ENCODE results near the gene GCAT. TPM values are rescaled to one million over a fixed set of nuclear protein-coding genes. Genes with fewer than 3 reads are reported as not detected.

The GCAT gene
- total and polyA plus RNA-seq, 9 of the 15 experiments (the other 6 are each of a cell fraction or from before 2014, with no cell fraction given), result 1.9 to 69.9 (median 26.4) TPM

DNA sequence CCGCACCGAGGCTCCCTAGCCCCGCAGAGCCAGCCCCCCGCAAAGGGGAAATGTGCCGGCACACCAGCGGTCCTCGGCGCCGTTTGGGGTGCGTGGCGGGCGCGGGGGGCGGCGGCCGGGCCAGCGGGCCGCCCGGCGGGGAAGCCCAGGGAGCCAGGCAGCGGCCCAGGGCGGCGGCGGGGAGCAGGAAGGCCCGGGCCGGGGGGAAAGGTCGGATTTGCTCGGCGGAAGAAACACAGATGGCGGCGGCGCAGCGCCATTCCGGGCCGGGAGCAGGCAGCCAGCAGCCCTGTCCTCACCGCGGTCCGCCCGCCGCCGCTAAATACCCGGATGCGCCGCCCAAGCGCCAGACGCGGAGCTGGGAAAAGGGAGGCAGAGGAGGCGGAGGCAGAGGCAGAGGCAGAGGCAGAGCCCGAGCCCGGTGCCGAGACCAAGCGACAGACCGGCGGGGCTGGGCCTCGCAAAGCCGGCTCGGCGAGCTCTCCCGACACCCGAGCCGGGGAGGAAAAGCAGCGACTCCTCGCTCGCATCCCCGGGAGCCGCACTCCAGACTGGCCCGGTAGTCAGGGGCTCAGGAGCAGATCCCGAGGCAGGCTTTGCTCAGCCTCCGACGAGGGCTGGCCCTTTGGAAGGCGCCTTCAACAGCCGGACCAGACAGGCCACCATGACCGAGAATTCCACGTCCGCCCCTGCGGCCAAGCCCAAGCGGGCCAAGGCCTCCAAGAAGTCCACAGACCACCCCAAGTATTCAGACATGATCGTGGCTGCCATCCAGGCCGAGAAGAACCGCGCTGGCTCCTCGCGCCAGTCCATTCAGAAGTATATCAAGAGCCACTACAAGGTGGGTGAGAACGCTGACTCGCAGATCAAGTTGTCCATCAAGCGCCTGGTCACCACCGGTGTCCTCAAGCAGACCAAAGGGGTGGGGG is 2.6 kb upstream of the GCAT start:
- Histone ChIP-seq H3K9me1 (ENCODE audit: control insufficient read depth, insufficient read depth, low read length) (no peaks in the 10 kb centered on the region), H3K4me3 (no peak overlapping the region), H3K4me2 (ENCODE audit: insufficient read depth, low read length) (no peak overlapping the region), H3K4me1 (replicated peaks in 1 of 2; ENCODE audit: control insufficient read depth in 2 of 2, insufficient read depth in 2 of 2, low read length in 2 of 2) (peaks cover 34 to 58% of the 10 kb centered on the region in 2 experiments), H4K20me1 (replicated peaks; ENCODE audit: control insufficient read depth, insufficient read depth, low read length) (no peaks in the 10 kb centered on the region), H3K79me2 (ENCODE audit: control insufficient read depth, insufficient read depth, low read length) (peaks cover 24% of the 10 kb centered on the region), H3K27ac (ENCODE audit: extremely low read depth, low read depth, low read length) (peak overlapping the region; percentile 69; the same call in 2 of the 3 replicates), H2AFZ (ENCODE audit: low read depth, low read length) (peak overlapping the region; percentile 85), H3K9ac (ENCODE audit: insufficient read depth in 1 of 2, low read depth in 2 of 2, low read length in 2 of 2) (peak overlapping the region in 1 of 2 experiments; percentile 65; a peak in 1 of 4 replicates), H3K9me3 (replicated peaks; ENCODE audit: control insufficient read depth, insufficient read depth, low read depth, low read length) (no peaks in the 10 kb centered on the region), H3K36me3 (ENCODE audit: control insufficient read depth, insufficient read depth, low read length) (peaks cover 5% of the 10 kb centered on the region; the same call in 2 of the 3 replicates), H3K27me3 (ENCODE audit: control insufficient read depth in 2 of 2, insufficient read depth in 2 of 2, low read length in 2 of 2) (no peaks in the 10 kb centered on the region)
- ChIA-PET POLR2A (no interaction called here), CTCF (ENCODE audit: low intra/inter-chr PET ratio) (no interaction called here)
- DNase-seq (ENCODE audit: extremely low read depth in 1 of 4, low spot score in 3 of 4) (no peak), ATAC-seq (no peak), FAIRE-seq (no peak)
- no TSS peak for BruUV-seq (replicated peaks)
- in situ Hi-C loops (cut with MboI) (no loop called here), intact Hi-C loops (cut with micrococcal nuclease) (no loop called here)
- 90% methylated on average over 27 of the region's 87 CpGs for WGBS (ENCODE audit: insufficient coverage, low coverage, missing lambda C conversion rate)
- TF ChIP-seq CTBP1 (IDR thresholded peaks at IDR 0.05; ENCODE audit: borderline replicate concordance) (no peak), RBFOX2 (IDR thresholded peaks at IDR 0.05; ENCODE audit: low read depth, low read length) (0 out of 2 replicates have a peak, but pooled peaks have one; percentile 24), HMGN3 (IDR thresholded peaks at IDR 0.05; ENCODE audit: borderline replicate concordance, extremely low read depth, insufficient read length, low read depth, low read length) (peak; percentile 26)

DNA sequence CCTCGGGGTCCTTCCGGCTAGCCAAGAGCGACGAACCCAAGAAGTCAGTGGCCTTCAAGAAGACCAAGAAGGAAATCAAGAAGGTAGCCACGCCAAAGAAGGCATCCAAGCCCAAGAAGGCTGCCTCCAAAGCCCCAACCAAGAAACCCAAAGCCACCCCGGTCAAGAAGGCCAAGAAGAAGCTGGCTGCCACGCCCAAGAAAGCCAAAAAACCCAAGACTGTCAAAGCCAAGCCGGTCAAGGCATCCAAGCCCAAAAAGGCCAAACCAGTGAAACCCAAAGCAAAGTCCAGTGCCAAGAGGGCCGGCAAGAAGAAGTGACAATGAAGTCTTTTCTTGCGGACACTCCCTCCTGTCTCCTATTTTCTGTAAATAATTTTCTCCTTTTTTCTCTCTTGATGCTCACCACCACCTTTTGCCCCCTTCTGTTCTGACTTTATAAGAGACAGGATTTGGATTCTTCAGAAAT is 1.9 kb upstream of the GCAT start:
- H3K4me2 ChIP-seq (ENCODE audit: insufficient read depth, low read length), result no peak overlapping the region
- H3K27me3 ChIP-seq (ENCODE audit: control insufficient read depth in 2 of 2, insufficient read depth in 2 of 2, low read length in 2 of 2), result no peaks in the 10 kb centered on the region
- peak overlapping the region; percentile 85 for H2AFZ ChIP-seq (ENCODE audit: low read depth, low read length)
- peaks cover 34 to 58% of the 10 kb centered on the region in 2 experiments for H3K4me1 ChIP-seq (replicated peaks in 1 of 2; ENCODE audit: control insufficient read depth in 2 of 2, insufficient read depth in 2 of 2, low read length in 2 of 2)
- H3K9me3 ChIP-seq (replicated peaks; ENCODE audit: control insufficient read depth, insufficient read depth, low read depth, low read length), result no peaks in the 10 kb centered on the region
- FAIRE-seq, result no peak
- intact Hi-C loops (cut with micrococcal nuclease) (no loop called here), in situ Hi-C loops (cut with MboI) (no loop called here)
- peaks cover 7% of the 10 kb centered on the region; the same call in 2 of the 3 replicates for H3K36me3 ChIP-seq (ENCODE audit: control insufficient read depth, insufficient read depth, low read length)
- 75% methylated on average over 8 of the region's 10 CpGs for WGBS (ENCODE audit: insufficient coverage, low coverage, missing lambda C conversion rate)
- ChIA-PET POLR2A (no interaction called here), CTCF (ENCODE audit: low intra/inter-chr PET ratio) (no interaction called here)
- BruUV-seq (replicated peaks), result no TSS peak
- DNase-seq (ENCODE audit: extremely low read depth in 1 of 4, low spot score in 3 of 4), result no peak
- H3K27ac ChIP-seq (ENCODE audit: extremely low read depth, low read depth, low read length), result peak overlapping the region; percentile 69
- H3K9ac ChIP-seq (ENCODE audit: insufficient read depth in 1 of 2, low read depth in 2 of 2, low read length in 2 of 2), result peak overlapping the region; percentile 65 to 78; a peak in 3 of 4 replicates
- TF ChIP-seq ZNF436 (CRISPR knock-in tag; IDR thresholded peaks at IDR 0.05) (no peak), TBP (optimal IDR thresholded peaks at IDR 0.05; ENCODE audit: low read depth, low read length) (peak; percentile 16), RBFOX2 (IDR thresholded peaks at IDR 0.05; ENCODE audit: low read depth, low read length) (0 out of 2 replicates have a peak, but pooled peaks have one; percentile 4)
- H4K20me1 ChIP-seq (replicated peaks; ENCODE audit: control insufficient read depth, insufficient read depth, low read length), result no peaks in the 10 kb centered on the region
- no peak overlapping the region for H3K4me3 ChIP-seq
- no peaks in the 10 kb centered on the region for H3K9me1 ChIP-seq (ENCODE audit: control insufficient read depth, insufficient read depth, low read length)
- H3K79me2 ChIP-seq (ENCODE audit: control insufficient read depth, insufficient read depth, low read length), result peaks cover 27% of the 10 kb centered on the region
- ATAC-seq, result no peak
